Measurements from ENCODE around the gene FMNL2.

The FMNL2 gene

DNA sequence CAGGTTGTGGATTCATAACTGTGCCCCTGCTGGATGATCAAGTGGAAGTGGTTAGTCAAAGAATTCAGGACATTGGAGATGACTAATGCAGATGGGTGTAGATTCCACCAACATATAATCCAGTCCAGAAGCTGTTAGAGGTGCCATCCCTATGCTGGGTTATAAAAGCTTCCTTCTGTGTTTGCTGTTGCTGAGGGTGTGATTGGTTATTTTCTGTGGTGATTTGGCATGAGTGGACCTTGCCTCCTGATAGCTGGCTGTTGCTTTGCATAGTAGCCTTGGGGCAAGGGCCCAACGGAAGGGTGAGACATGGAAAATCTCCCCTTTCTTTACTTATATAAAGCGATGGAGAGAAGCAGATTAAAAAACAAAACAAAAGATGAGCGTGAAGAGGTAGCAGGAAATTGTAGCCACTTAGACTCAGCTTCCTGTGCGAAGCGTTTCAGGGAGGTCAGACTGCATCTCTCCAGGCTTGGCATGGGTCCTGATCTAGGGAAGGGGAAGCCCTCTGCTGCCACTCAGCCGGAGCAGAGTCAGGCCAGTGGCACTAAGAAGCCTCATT is 190.4 kb downstream of the FMNL2 start:
- H3K4me3 ChIP-seq (ENCODE audit: insufficient read depth, low read depth, low read length, poor library complexity, severe bottlenecking) = no peak overlapping the region
- no peak for DNase-seq

DNA sequence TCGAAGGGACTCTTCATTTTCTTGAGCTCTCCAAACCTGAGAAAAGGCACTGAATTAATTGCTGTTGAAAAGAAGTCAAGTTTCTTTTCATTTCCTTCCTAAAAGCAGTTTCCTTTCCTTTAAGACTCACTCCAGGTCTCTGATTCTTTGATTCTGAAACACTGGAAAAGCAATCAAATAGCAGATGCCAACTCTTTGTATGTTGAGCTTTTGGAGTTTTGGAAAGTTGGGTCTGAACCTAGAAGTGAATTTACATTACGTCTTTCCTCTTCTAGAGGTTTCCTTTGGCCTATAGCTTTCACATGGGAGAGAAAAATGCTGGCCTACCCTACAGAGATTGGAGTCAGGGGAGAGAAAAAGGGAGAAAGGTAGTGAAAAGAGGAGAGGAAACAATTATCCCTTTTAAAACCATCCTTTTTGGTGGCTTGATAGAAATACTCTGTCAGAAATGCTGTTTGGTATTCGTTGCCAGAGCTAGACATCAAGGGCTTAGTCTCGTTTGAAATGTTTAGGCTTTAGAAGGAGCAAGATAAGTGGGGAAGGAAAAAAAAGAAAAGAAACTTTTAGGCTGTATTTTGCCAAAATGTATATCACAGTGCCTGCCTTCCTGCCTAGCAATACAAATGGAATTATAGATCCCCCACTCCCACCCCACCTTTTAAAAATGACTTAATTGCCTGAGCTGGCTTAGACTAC is 194.6 kb downstream of the FMNL2 start:
- no peaks in the 10 kb centered on the region for H3K9me3 ChIP-seq (ENCODE audit: control insufficient read depth, low read length)
- H3K27me3 ChIP-seq (replicated peaks; ENCODE audit: control insufficient read depth, insufficient read depth, low read length, poor library complexity, severe bottlenecking) = no peaks in the 10 kb centered on the region
- no peak for DNase-seq
- H3K4me1 ChIP-seq (ENCODE audit: control insufficient read depth, insufficient read depth, low read length, poor library complexity, severe bottlenecking) = no peaks in the 10 kb centered on the region
- no peak overlapping the region for H3K27ac ChIP-seq (ENCODE audit: insufficient read depth, low read length, poor library complexity, severe bottlenecking)
- H3K4me3 ChIP-seq (ENCODE audit: insufficient read depth, low read depth, low read length, poor library complexity, severe bottlenecking) = no peak overlapping the region
- no peaks in the 10 kb centered on the region for H3K36me3 ChIP-seq (ENCODE audit: control insufficient read depth, insufficient read depth, low read length)

More for the DNA sequence above, 190.4 kb downstream of the FMNL2 start:
- Histone ChIP-seq H3K9me3 (ENCODE audit: control insufficient read depth, low read length) (no peaks in the 10 kb centered on the region), H3K27ac (ENCODE audit: insufficient read depth, low read length, poor library complexity, severe bottlenecking) (no peak overlapping the region), H3K36me3 (ENCODE audit: control insufficient read depth, insufficient read depth, low read length) (no peaks in the 10 kb centered on the region), H3K27me3 (replicated peaks; ENCODE audit: control insufficient read depth, insufficient read depth, low read length, poor library complexity, severe bottlenecking) (no peaks in the 10 kb centered on the region), H3K4me1 (ENCODE audit: control insufficient read depth, insufficient read depth, low read length, poor library complexity, severe bottlenecking) (no peaks in the 10 kb centered on the region)

DNA sequence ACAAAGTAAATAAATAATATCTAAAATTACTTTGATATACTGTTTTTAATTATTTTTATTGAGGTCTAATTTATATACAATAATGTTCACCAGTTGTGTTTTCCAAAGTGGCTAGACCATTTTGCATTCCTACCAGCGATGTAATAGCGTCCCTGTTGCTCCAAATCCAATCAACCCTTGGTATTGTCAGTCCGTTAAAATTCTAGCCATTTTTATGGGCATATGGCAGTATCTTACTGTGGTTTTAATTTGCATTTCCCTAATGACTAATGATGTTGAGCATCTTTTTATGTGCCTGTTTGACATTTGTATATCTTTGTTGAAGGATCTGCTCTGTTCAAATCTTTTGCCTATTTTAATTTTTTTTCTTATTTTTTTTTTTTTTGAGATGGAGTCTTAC is 197.3 kb downstream of the FMNL2 start:
- no peak for DNase-seq
- no peaks in the 10 kb centered on the region for H3K27me3 ChIP-seq (replicated peaks; ENCODE audit: control insufficient read depth, insufficient read depth, low read length, poor library complexity, severe bottlenecking)

DNA sequence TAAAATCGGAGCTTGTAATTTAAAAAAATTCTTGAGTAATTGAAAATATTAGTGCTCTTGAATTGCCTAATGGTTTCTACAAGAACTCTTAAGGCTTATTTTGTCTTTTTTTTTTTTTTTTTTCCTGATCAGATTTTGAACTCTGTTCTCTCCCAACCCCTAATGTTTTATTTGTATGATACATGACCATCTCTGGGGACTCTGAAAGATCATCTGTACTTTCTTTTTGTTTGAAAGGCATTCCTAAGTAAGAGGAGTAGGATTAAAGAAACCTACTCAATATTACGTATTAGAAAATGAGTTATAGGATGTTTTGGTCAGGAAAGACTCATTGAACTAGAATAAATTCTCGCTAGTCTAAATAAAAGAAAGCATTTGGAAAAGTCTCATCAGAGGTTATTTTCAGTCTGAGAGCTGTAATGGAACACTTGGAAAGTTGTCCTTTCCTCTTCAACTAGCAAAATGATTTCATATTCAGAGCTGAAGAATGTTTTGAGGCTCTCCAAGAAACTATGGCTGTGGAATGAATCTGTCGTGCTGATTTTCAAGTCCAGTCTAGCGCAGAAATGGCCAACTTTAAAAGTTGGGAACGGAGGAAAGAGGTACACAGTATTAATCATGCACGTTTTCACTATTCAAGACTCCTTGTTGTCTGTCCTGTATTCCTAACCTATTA is 199.6 kb downstream of the FMNL2 start:
- Histone ChIP-seq H3K4me1 (ENCODE audit: control insufficient read depth, insufficient read depth, low read length, poor library complexity, severe bottlenecking) (no peaks in the 10 kb centered on the region), H3K4me3 (ENCODE audit: insufficient read depth, low read depth, low read length, poor library complexity, severe bottlenecking) (no peak overlapping the region), H3K36me3 (ENCODE audit: control insufficient read depth, insufficient read depth, low read length) (no peaks in the 10 kb centered on the region), H3K9me3 (ENCODE audit: control insufficient read depth, low read length) (no peaks in the 10 kb centered on the region), H3K27me3 (replicated peaks; ENCODE audit: control insufficient read depth, insufficient read depth, low read length, poor library complexity, severe bottlenecking) (no peaks in the 10 kb centered on the region), H3K27ac (ENCODE audit: insufficient read depth, low read length, poor library complexity, severe bottlenecking) (no peak overlapping the region)
- no peak for DNase-seq

More for the DNA sequence above, 197.3 kb downstream of the FMNL2 start:
- Histone ChIP-seq H3K4me3 (ENCODE audit: insufficient read depth, low read depth, low read length, poor library complexity, severe bottlenecking) (no peak overlapping the region), H3K36me3 (ENCODE audit: control insufficient read depth, insufficient read depth, low read length) (no peaks in the 10 kb centered on the region), H3K27ac (ENCODE audit: insufficient read depth, low read length, poor library complexity, severe bottlenecking) (no peak overlapping the region), H3K4me1 (ENCODE audit: control insufficient read depth, insufficient read depth, low read length, poor library complexity, severe bottlenecking) (no peaks in the 10 kb centered on the region), H3K9me3 (ENCODE audit: control insufficient read depth, low read length) (no peaks in the 10 kb centered on the region)

DNA sequence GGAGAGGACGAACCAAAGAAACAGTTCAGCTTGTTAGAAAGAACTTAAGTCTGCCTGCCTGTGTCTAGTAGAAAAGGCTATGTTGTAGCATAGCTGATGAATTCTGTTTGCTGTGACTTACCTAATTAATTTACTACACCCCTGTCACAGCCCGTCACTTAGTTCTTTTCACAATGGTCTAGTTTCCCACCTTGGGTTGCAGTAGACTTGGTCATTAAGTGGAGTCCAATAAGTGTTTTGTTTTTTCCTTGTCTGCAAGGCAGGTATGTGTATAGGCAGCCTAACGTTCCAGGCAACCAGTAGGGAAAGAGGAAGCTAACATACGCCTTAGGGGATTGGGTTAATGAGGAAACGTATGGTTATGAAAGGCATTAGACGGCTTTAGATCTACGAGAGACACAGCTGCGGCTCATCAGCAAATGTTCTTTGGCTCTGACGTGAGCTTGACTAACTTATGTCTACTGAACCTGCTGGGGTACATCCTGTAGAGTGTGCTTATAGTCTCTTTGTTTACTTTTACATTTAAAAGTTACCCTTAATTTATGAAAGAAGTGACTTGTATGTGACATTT is 202.2 kb downstream of the FMNL2 start:
- no peak overlapping the region for H3K27ac ChIP-seq (ENCODE audit: insufficient read depth, low read length, poor library complexity, severe bottlenecking)
- no peak overlapping the region for H3K4me3 ChIP-seq (ENCODE audit: insufficient read depth, low read depth, low read length, poor library complexity, severe bottlenecking)
- no peak for DNase-seq
- no peaks in the 10 kb centered on the region for H3K4me1 ChIP-seq (ENCODE audit: control insufficient read depth, insufficient read depth, low read length, poor library complexity, severe bottlenecking)
- H3K27me3 ChIP-seq (replicated peaks; ENCODE audit: control insufficient read depth, insufficient read depth, low read length, poor library complexity, severe bottlenecking) = no peaks in the 10 kb centered on the region
- no peaks in the 10 kb centered on the region for H3K9me3 ChIP-seq (ENCODE audit: control insufficient read depth, low read length)
- H3K36me3 ChIP-seq (ENCODE audit: control insufficient read depth, insufficient read depth, low read length) = no peaks in the 10 kb centered on the region

DNA sequence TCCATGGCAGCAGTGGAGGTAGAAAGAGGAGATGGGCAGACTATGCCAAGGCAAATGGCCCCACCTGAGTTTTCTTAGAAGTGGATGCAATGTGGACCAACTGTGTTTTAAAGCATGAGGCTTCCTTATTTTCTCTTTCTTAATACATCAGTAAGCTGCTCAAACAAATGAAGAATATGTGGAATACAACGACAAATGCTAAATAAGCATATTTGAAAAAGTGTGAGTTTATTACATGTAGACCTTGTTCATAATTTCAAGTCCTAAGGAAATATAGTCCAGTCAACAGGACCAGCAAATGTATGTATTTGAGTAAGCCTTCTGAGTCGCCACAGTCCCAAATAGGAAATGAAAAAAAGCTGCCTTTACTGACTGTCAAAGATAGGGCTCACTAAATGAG is 204.4 kb downstream of the FMNL2 start:
- no peaks in the 10 kb centered on the region for H3K27me3 ChIP-seq (replicated peaks; ENCODE audit: control insufficient read depth, insufficient read depth, low read length, poor library complexity, severe bottlenecking)
- H3K27ac ChIP-seq (ENCODE audit: insufficient read depth, low read length, poor library complexity, severe bottlenecking) = no peak overlapping the region
- no peak overlapping the region for H3K4me3 ChIP-seq (ENCODE audit: insufficient read depth, low read depth, low read length, poor library complexity, severe bottlenecking)
- DNase-seq = no peak
- no peaks in the 10 kb centered on the region for H3K36me3 ChIP-seq (ENCODE audit: control insufficient read depth, insufficient read depth, low read length)
- H3K9me3 ChIP-seq (ENCODE audit: control insufficient read depth, low read length) = no peaks in the 10 kb centered on the region
- no peaks in the 10 kb centered on the region for H3K4me1 ChIP-seq (ENCODE audit: control insufficient read depth, insufficient read depth, low read length, poor library complexity, severe bottlenecking)

DNA sequence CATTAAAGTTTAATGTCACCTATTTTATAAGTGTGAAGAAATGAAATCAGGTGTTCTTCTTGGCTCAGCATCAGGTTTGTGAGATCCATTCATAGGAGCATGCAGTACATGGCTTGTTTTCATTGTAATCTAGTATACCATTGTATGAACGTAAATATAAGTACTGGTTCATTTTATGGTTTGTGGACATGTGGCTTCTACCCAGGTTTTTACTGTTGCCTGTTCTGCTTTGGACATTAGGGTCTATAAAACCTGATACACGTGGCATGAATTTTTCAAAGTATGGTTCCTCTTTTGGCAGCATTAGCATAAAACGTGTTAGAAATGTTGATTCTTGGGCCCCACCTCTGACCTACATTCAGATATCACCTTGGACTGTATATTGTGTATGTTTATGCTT is 206.7 kb downstream of the FMNL2 start:
- H3K9me3 ChIP-seq (ENCODE audit: control insufficient read depth, low read length) = no peaks in the 10 kb centered on the region
- H3K27me3 ChIP-seq (replicated peaks; ENCODE audit: control insufficient read depth, insufficient read depth, low read length, poor library complexity, severe bottlenecking) = no peaks in the 10 kb centered on the region
- no peaks in the 10 kb centered on the region for H3K4me1 ChIP-seq (ENCODE audit: control insufficient read depth, insufficient read depth, low read length, poor library complexity, severe bottlenecking)
- H3K27ac ChIP-seq (ENCODE audit: insufficient read depth, low read length, poor library complexity, severe bottlenecking) = no peak overlapping the region
- no peak overlapping the region for H3K4me3 ChIP-seq (ENCODE audit: insufficient read depth, low read depth, low read length, poor library complexity, severe bottlenecking)
- H3K36me3 ChIP-seq (ENCODE audit: control insufficient read depth, insufficient read depth, low read length) = no peaks in the 10 kb centered on the region
- DNase-seq = no peak

DNA sequence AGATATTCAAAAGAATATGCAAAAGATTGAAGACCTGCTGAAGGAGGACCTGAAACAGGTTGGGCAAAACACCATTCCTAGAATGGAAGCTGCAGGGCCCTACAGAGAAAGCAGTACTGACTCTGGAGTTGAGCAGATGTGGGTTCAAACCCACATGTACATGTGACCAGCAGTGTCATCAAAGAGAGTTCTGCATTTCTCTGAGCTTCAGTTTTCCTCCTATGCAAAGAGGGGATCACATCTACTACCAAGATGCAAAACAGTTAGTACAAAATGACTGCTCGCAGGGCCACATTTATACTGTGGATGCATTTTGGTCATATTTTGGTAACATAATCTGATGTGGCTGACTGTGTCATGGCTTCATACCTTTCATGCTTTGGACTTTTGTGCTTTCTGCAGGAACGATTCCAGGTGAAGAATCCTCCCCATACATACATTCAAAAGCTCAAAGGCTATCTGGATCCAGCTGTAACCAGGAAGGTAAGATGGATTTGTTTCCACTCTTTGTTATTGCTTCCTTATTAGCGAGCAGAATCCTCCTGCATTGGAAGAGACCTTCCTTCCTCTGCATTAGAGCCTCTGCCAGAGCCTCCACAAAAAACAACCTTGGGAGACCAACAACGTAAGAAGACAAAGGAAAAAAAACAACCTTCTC is 207.5 kb downstream of the FMNL2 start:
- H3K9me3 ChIP-seq (ENCODE audit: control insufficient read depth, low read length) = no peaks in the 10 kb centered on the region
- no peaks in the 10 kb centered on the region for H3K27me3 ChIP-seq (replicated peaks; ENCODE audit: control insufficient read depth, insufficient read depth, low read length, poor library complexity, severe bottlenecking)
- H3K4me1 ChIP-seq (ENCODE audit: control insufficient read depth, insufficient read depth, low read length, poor library complexity, severe bottlenecking) = no peaks in the 10 kb centered on the region
- no peaks in the 10 kb centered on the region for H3K36me3 ChIP-seq (ENCODE audit: control insufficient read depth, insufficient read depth, low read length)
- DNase-seq = no peak
- no peak overlapping the region for H3K27ac ChIP-seq (ENCODE audit: insufficient read depth, low read length, poor library complexity, severe bottlenecking)
- no peak overlapping the region for H3K4me3 ChIP-seq (ENCODE audit: insufficient read depth, low read depth, low read length, poor library complexity, severe bottlenecking)

DNA sequence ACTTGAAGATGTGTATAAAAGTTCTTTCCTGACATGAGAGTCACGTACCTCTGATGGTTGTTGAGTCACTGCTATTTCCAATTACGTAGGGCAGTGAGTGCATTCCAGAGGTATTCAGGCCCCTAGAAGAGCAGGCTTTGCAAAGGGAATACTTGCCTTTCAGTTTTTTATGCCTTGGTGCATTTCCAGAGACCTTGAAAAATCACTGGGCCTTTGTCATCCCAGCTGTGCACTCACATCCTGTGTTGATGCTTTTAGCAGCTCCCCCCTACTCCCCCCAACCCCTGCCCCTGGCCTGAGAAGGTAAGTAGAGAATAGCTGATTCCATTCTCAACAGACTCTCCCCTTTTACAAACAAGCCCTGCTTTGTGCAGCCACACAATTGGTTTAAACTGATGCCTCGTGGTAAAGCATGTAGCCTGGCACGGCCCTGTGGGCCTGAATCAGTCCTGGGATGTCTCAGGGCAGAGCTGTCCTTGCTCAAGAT is 208.1 kb downstream of the FMNL2 start:
- Histone ChIP-seq H3K36me3 (ENCODE audit: control insufficient read depth, insufficient read depth, low read length) (no peaks in the 10 kb centered on the region), H3K27me3 (replicated peaks; ENCODE audit: control insufficient read depth, insufficient read depth, low read length, poor library complexity, severe bottlenecking) (no peaks in the 10 kb centered on the region), H3K27ac (ENCODE audit: insufficient read depth, low read length, poor library complexity, severe bottlenecking) (no peak overlapping the region), H3K9me3 (ENCODE audit: control insufficient read depth, low read length) (no peaks in the 10 kb centered on the region), H3K4me3 (ENCODE audit: insufficient read depth, low read depth, low read length, poor library complexity, severe bottlenecking) (no peak overlapping the region), H3K4me1 (ENCODE audit: control insufficient read depth, insufficient read depth, low read length, poor library complexity, severe bottlenecking) (no peaks in the 10 kb centered on the region)
- DNase-seq = no peak

Measured in effector memory CD4-positive, alpha-beta T cell (primary cell).